ENCODE measurements around the gene SNX3. TPM values are rescaled to one million over a fixed set of nuclear protein-coding genes. Genes with fewer than 3 reads are reported as not detected.

The SNX3 gene
- total RNA-seq, 5 donors from 2014 or later (not counting 1 experiment from before 2014, with no cell fraction given): 50.1 to 61.4 (median 51.3) TPM

DNA sequence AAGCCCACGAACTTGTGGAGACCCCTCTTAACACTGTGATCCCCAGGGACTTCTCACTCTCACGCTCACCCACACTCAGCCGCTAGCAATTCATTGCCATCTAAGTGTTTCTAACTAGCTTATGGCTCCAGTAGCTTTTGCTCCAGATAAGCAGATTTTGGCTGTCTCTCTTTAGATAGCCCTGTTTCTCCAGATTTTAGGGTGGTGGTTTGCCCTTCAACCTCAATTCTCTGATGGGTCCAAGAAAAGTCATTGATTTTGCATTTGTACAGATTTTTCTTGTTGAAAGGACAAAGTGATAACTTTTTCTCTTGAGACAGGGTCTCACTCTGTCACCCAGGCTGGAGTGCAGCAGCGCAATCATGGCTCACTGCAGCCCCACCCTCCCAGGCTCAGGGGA is 53.8 kb downstream of the SNX3 start:
- ATAC-seq (replicated peaks in 1 of 4): no peak
- peaks cover 56% of the 10 kb centered on the region for H3K36me3 Mint-ChIP-seq
- Histone ChIP-seq H3K36me3 (ENCODE audit: control insufficient read depth in 2 of 2, extremely low read depth in 1 of 2, insufficient read depth in 1 of 2, low read length in 1 of 2) (peaks cover 5 to 23% of the 10 kb centered on the region in 2 donors), H3K4me3 (ENCODE audit: control insufficient read depth in 1 of 2, extremely low read depth in 1 of 2, low read length in 1 of 2) (no peak overlapping the region), H3K27ac (ENCODE audit: low read length) (no peak overlapping the region), H3K9me3 (no peaks in the 10 kb centered on the region), H3K4me1 (ENCODE audit: control insufficient read depth in 1 of 2, extremely low read depth in 1 of 2, insufficient read depth in 2 of 2, low read length in 2 of 2) (no peaks in the 10 kb centered on the region), H3K27me3 (replicated peaks in 1 of 2; ENCODE audit: control insufficient read depth in 2 of 2, extremely low read depth in 1 of 2, insufficient read depth in 2 of 2, low read length in 1 of 2) (no peaks in the 10 kb centered on the region)
- POLR2A ChIA-PET: no interaction called here
- H3K4me3 Mint-ChIP-seq: no peak overlapping the region
- no peaks in the 10 kb centered on the region for H3K9me3 Mint-ChIP-seq
- WGBS (ENCODE audit: insufficient coverage): 100% methylated on average over 2 of the region's 4 CpGs
- CTCF ChIA-PET: no interaction called here
- no peak for DNase-seq
- H3K27me3 Mint-ChIP-seq: no peaks in the 10 kb centered on the region
- no peak overlapping the region for H3K27ac Mint-ChIP-seq
- H3K4me1 Mint-ChIP-seq: no peaks in the 10 kb centered on the region

DNA sequence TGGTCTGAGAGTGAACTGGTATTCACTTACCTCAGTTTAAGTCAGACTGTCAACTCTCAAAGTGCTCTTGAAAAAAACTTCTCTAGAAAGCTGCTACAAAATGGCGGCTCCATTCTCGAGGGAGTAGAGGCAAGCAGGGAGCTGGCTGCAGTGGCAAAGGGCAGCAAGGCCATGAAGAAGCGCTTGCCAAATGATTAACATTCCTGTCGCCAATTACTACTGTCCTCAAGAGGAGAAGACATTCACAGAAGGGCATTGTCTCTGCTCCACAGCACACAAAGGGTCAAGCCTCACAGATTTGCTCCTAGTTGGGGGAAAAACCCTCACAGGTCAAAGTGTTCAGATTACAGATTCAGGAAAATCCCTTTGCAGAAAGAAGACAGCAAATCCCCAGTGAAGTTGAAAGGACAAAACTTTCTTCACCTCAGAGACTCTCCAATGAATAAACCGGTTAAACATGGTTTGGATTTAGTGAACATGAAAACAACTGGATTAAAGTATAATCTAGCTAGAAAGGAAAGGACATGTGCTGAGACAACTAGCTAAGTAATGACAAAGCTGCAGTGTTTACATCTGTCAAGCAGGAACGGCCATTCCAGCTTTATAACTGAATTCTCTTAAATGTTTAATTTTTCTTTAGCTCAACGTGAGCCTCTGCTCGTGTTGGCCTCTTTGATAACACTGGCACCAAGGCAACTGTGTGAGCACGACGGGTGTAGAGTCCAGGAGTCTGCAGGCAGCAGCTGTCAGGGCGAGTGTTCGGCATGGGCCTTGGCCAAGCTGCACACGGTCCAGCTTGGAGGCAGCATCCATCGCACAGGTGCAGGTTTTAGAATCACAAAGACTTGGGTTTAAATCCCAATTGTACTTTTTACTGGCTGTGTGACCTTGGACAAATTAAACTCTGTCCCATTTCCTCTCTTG is 57.4 kb downstream of the SNX3 start:
- no peaks in the 10 kb centered on the region for H3K27me3 ChIP-seq (replicated peaks in 1 of 2; ENCODE audit: control insufficient read depth in 2 of 2, extremely low read depth in 1 of 2, insufficient read depth in 2 of 2, low read length in 1 of 2)
- POLR2A ChIA-PET: no interaction called here
- no peak for ATAC-seq (replicated peaks in 1 of 4)
- no peak overlapping the region for H3K4me3 Mint-ChIP-seq
- H3K4me1 Mint-ChIP-seq: no peaks in the 10 kb centered on the region
- H3K9me3 Mint-ChIP-seq: no peaks in the 10 kb centered on the region
- no peak for DNase-seq
- no peaks in the 10 kb centered on the region for H3K4me1 ChIP-seq (ENCODE audit: control insufficient read depth in 1 of 2, extremely low read depth in 1 of 2, insufficient read depth in 2 of 2, low read length in 2 of 2)
- no peaks in the 10 kb centered on the region for H3K9me3 ChIP-seq
- WGBS (ENCODE audit: insufficient coverage): over 99% methylated on average over 7 of the region's 14 CpGs
- H3K36me3 ChIP-seq (ENCODE audit: control insufficient read depth in 2 of 2, extremely low read depth in 1 of 2, insufficient read depth in 1 of 2, low read length in 1 of 2): peaks cover 4 to 7% of the 10 kb centered on the region in 2 donors
- no peak overlapping the region for H3K27ac ChIP-seq (ENCODE audit: low read length)
- peaks cover 38% of the 10 kb centered on the region for H3K36me3 Mint-ChIP-seq
- H3K4me3 ChIP-seq (ENCODE audit: control insufficient read depth in 1 of 2, extremely low read depth in 1 of 2, low read length in 1 of 2): no peak overlapping the region
- CTCF ChIA-PET: no interaction called here
- H3K27me3 Mint-ChIP-seq: no peaks in the 10 kb centered on the region
- no peak overlapping the region for H3K27ac Mint-ChIP-seq

DNA sequence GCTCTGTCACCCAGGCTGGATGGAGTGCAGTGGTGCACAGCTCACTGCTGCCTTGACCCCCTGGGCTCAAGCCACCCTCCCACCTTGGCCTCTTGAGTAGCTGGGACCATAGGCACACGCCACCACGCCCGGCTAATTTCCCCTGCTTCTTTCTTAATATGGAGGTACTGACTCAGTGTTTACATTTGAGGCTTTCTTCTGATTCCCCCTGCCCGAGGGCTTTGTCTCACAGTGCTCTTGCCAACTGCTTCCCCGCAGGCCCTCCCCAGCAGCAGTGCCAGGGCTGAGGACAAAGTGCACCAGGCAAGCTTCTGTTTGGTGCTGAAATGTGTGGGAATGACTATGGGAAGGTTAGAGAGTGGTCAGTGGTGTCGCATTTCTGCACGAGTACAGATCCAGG is 60.2 kb downstream of the SNX3 start:
- Histone ChIP-seq H3K4me1 (ENCODE audit: control insufficient read depth in 1 of 2, extremely low read depth in 1 of 2, insufficient read depth in 2 of 2, low read length in 2 of 2) (no peaks in the 10 kb centered on the region), H3K36me3 (ENCODE audit: control insufficient read depth in 2 of 2, extremely low read depth in 1 of 2, insufficient read depth in 1 of 2, low read length in 1 of 2) (peaks cover 0 to 4% of the 10 kb centered on the region in 2 donors), H3K9me3 (no peaks in the 10 kb centered on the region), H3K27ac (ENCODE audit: low read length) (no peak overlapping the region), H3K4me3 (ENCODE audit: control insufficient read depth in 1 of 2, extremely low read depth in 1 of 2, low read length in 1 of 2) (no peak overlapping the region), H3K27me3 (replicated peaks in 1 of 2; ENCODE audit: control insufficient read depth in 2 of 2, extremely low read depth in 1 of 2, insufficient read depth in 2 of 2, low read length in 1 of 2) (no peaks in the 10 kb centered on the region)
- Mint-ChIP-seq H3K36me3 (peaks cover 17% of the 10 kb centered on the region), H3K4me1 (no peaks in the 10 kb centered on the region), H3K27me3 (no peaks in the 10 kb centered on the region), H3K4me3 (no peak overlapping the region), H3K9me3 (no peaks in the 10 kb centered on the region), H3K27ac (no peak overlapping the region)
- DNase-seq (no peak), ATAC-seq (replicated peaks in 1 of 4) (no peak)
- CTCF ChIA-PET: no interaction called here
- POLR2A ChIA-PET: no interaction called here
- no CpG with 5 or more reads among the region's 7 CpGs for whole genome bisulfite sequencing (ENCODE audit: insufficient coverage)

DNA sequence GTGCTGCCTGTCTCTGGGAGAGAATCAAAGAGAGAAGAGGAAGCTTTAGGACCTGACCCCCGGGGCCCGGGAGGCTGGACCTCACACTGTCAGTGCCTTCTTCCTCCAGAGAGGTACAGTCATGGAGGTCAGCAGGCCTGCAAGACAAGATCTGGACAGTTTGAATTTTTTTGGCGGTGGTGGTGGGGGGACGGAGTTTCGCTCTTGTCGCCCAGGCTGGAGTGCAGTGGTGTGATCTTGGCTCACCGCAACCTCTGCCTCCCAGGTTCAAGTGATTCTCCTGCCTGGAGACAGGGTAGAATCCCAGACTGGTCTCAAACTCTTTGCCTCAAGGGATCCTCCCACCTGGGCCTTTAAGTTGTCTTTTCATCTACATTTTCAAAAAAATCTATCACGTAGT is 60.7 kb downstream of the SNX3 start:
- 92% methylated on average over 7 of the region's 8 CpGs for WGBS (ENCODE audit: insufficient coverage)
- Mint-ChIP-seq H3K27ac (no peak overlapping the region), H3K4me1 (no peaks in the 10 kb centered on the region), H3K27me3 (no peaks in the 10 kb centered on the region), H3K4me3 (no peak overlapping the region), H3K9me3 (no peaks in the 10 kb centered on the region), H3K36me3 (peaks cover 15% of the 10 kb centered on the region)
- Histone ChIP-seq H3K9me3 (no peaks in the 10 kb centered on the region), H3K4me1 (ENCODE audit: control insufficient read depth in 1 of 2, extremely low read depth in 1 of 2, insufficient read depth in 2 of 2, low read length in 2 of 2) (no peaks in the 10 kb centered on the region), H3K27ac (ENCODE audit: low read length) (no peak overlapping the region), H3K4me3 (ENCODE audit: control insufficient read depth in 1 of 2, extremely low read depth in 1 of 2, low read length in 1 of 2) (no peak overlapping the region), H3K27me3 (replicated peaks in 1 of 2; ENCODE audit: control insufficient read depth in 2 of 2, extremely low read depth in 1 of 2, insufficient read depth in 2 of 2, low read length in 1 of 2) (peaks cover 0 to 4% of the 10 kb centered on the region in 2 experiments), H3K36me3 (ENCODE audit: control insufficient read depth in 2 of 2, extremely low read depth in 1 of 2, insufficient read depth in 1 of 2, low read length in 1 of 2) (peaks cover 0 to 4% of the 10 kb centered on the region in 2 donors)
- CTCF ChIA-PET: no interaction called here
- no peak for DNase-seq
- ATAC-seq (replicated peaks in 1 of 4): no peak
- POLR2A ChIA-PET: no interaction called here

DNA sequence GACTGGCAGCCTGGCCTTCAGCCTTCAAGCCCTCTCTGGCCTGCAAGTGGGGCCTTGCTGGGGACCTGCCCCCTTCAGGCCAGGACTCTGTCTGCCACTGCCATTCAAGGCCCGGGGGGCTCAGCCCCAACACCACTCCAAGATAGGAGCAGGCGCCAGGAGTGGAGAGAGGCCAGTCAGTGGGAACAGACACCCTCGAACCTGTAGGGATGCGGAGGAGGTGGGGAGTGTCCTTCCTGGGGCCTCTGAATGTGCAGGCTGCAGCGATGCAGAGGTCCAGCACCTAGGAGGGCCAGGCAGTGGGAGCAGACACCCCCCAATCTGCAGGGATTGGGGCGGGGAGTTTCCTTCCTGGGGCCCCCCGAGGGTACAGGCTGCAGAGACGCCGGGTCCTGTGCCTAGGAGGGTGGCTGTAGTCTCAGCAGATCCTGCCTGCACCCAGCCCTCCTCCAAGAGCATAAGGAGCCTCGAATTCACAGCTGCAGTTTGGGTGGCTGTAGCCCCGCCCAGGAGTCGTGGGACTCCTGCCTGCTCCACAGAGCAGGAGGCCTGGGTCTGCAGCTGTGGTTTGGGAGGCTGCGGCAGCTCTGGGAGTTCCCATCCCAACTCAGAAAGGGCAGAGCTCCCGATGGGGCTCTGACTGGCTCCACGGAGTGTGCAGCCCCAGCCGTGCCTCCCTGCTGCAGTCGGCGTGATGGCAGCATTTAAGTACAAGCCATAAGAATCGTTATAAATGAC is 61.9 kb downstream of the SNX3 start:
- H3K4me3 Mint-ChIP-seq: no peak overlapping the region
- peaks cover 7 to 9% of the 10 kb centered on the region in 2 donors for H3K27me3 Mint-ChIP-seq
- H3K9me3 Mint-ChIP-seq: no peaks in the 10 kb centered on the region
- ChIA-PET POLR2A (no interaction called here), CTCF (no interaction called here)
- Histone ChIP-seq H3K27me3 (replicated peaks in 1 of 2; ENCODE audit: control insufficient read depth in 2 of 2, extremely low read depth in 1 of 2, insufficient read depth in 2 of 2, low read length in 1 of 2) (peaks cover 0 to 15% of the 10 kb centered on the region in 2 experiments), H3K27ac (ENCODE audit: low read length) (no peak overlapping the region), H3K4me3 (ENCODE audit: control insufficient read depth in 1 of 2, extremely low read depth in 1 of 2, low read length in 1 of 2) (no peak overlapping the region), H3K4me1 (ENCODE audit: control insufficient read depth in 1 of 2, extremely low read depth in 1 of 2, insufficient read depth in 2 of 2, low read length in 2 of 2) (no peaks in the 10 kb centered on the region), H3K9me3 (no peaks in the 10 kb centered on the region), H3K36me3 (ENCODE audit: control insufficient read depth in 2 of 2, extremely low read depth in 1 of 2, insufficient read depth in 1 of 2, low read length in 1 of 2) (peaks cover 0 to 4% of the 10 kb centered on the region in 2 donors)
- H3K27ac Mint-ChIP-seq: no peak overlapping the region
- no peak for ATAC-seq (replicated peaks in 1 of 4)
- DNase-seq: no peak
- H3K4me1 Mint-ChIP-seq: no peaks in the 10 kb centered on the region
- peaks cover 12% of the 10 kb centered on the region for H3K36me3 Mint-ChIP-seq
- WGBS (ENCODE audit: insufficient coverage): 81% methylated on average over 8 of the region's 19 CpGs

DNA sequence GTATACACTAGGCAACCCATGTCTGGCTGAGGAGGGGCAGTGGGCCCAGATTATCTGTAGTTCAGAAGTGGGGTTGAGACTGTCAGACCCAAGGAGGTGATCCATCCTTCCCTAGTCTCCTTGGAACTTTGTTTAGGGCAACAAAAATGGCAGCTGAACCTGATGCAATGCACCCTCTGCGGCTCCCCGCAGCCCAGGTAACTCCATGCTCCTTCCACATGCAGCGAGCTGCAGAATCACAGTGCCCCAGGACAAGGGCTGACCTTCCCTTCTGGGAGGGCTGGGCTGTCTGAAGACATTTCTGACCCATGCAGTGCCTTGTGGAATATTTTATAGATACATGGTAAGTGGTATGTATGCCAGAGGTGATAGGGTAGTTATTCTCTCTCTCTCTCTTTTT is 65.6 kb downstream of the SNX3 start:
- H3K4me1 ChIP-seq (ENCODE audit: control insufficient read depth in 1 of 2, extremely low read depth in 1 of 2, insufficient read depth in 2 of 2, low read length in 2 of 2): no peaks in the 10 kb centered on the region
- H3K27ac ChIP-seq (ENCODE audit: low read length): no peak overlapping the region
- CTCF ChIA-PET: no interaction called here
- peaks cover 2 to 18% of the 10 kb centered on the region in 2 experiments for H3K27me3 ChIP-seq (replicated peaks in 1 of 2; ENCODE audit: control insufficient read depth in 2 of 2, extremely low read depth in 1 of 2, insufficient read depth in 2 of 2, low read length in 1 of 2)
- H3K4me3 ChIP-seq (ENCODE audit: control insufficient read depth in 1 of 2, extremely low read depth in 1 of 2, low read length in 1 of 2): no peak overlapping the region
- no peaks in the 10 kb centered on the region for H3K9me3 Mint-ChIP-seq
- DNase-seq (no peak), ATAC-seq (replicated peaks in 1 of 4) (no peak)
- WGBS (ENCODE audit: insufficient coverage): 86% methylated on average over 1 of the region's 3 CpGs
- H3K36me3 Mint-ChIP-seq: peaks cover 4% of the 10 kb centered on the region
- H3K27ac Mint-ChIP-seq: no peak overlapping the region
- H3K27me3 Mint-ChIP-seq: peaks cover 15 to 18% of the 10 kb centered on the region in 2 donors
- no peaks in the 10 kb centered on the region for H3K9me3 ChIP-seq
- POLR2A ChIA-PET: no interaction called here
- H3K4me3 Mint-ChIP-seq: no peak overlapping the region
- no peaks in the 10 kb centered on the region for H3K4me1 Mint-ChIP-seq
- no peaks in the 10 kb centered on the region for H3K36me3 ChIP-seq (ENCODE audit: control insufficient read depth in 2 of 2, extremely low read depth in 1 of 2, insufficient read depth in 1 of 2, low read length in 1 of 2)

Data from T-cell (primary cell).